22Rv1 (cell line): Measurements from ENCODE around the gene DCST2.

Experiments
- ZFX ChIP-seq: fragments of 450-650 bp; IDR thresholded peaks from 2 replicates; pipeline ENCODE4 v1.6.1; 2017; ENCODE audit warnings: antibody characterized with exemption, borderline replicate concordance
- TF ChIP-seq, protein P1 (sequence below): fragments of 450-650 bp; IDR thresholded peaks from 2 replicates; pipeline ENCODE4 v1.5.1; 2017; ENCODE audit warnings: mild to moderate bottlenecking

GRCh38 chr1:155009221-155009711, 24.3 kb downstream of the DCST2 start:
- TF ChIP-seq, protein P1, sequence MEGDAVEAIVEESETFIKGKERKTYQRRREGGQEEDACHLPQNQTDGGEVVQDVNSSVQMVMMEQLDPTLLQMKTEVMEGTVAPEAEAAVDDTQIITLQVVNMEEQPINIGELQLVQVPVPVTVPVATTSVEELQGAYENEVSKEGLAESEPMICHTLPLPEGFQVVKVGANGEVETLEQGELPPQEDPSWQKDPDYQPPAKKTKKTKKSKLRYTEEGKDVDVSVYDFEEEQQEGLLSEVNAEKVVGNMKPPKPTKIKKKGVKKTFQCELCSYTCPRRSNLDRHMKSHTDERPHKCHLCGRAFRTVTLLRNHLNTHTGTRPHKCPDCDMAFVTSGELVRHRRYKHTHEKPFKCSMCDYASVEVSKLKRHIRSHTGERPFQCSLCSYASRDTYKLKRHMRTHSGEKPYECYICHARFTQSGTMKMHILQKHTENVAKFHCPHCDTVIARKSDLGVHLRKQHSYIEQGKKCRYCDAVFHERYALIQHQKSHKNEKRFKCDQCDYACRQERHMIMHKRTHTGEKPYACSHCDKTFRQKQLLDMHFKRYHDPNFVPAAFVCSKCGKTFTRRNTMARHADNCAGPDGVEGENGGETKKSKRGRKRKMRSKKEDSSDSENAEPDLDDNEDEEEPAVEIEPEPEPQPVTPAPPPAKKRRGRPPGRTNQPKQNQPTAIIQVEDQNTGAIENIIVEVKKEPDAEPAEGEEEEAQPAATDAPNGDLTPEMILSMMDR, result no peak
- no peak for TF ChIP-seq ZFX
